ENCODE results near the gene IGSF21. TPM values are rescaled to one million over a fixed set of nuclear protein-coding genes. Genes with fewer than 3 reads are reported as not detected.
"Not testable (repeated sequence)": the region's sequence is repeated elsewhere in the genome, so short reads cannot be mapped to it uniquely, and the experiment has no call there.

Gene IGSF21
- total RNA-seq, 2 experiments from 2014 or later: not detected

- ChIA-PET POLR2A (no interaction called here), CTCF (no interaction called here)
- no peak for ATAC-seq
- Mint-ChIP-seq H3K36me3 (ENCODE audit: low read depth) (no peaks in the 10 kb centered on the region), H3K4me3 (no peak overlapping the region), H3K9me3 (no peaks in the 10 kb centered on the region), H3K27ac (no peak overlapping the region), H3K4me1 (ENCODE audit: low read depth) (no peaks in the 10 kb centered on the region), H3K27me3 (peaks cover 5% of the 10 kb centered on the region)
- intact Hi-C loops (cut with micrococcal nuclease): no loop called here
- TF ChIP-seq CTCF (IDR thresholded peaks at IDR 0.05): no peak
- no peak for DNase-seq
Measured at GRCh38 chr1:18161690-18162089, 54.1 kb downstream of the IGSF21 start.

DNA sequence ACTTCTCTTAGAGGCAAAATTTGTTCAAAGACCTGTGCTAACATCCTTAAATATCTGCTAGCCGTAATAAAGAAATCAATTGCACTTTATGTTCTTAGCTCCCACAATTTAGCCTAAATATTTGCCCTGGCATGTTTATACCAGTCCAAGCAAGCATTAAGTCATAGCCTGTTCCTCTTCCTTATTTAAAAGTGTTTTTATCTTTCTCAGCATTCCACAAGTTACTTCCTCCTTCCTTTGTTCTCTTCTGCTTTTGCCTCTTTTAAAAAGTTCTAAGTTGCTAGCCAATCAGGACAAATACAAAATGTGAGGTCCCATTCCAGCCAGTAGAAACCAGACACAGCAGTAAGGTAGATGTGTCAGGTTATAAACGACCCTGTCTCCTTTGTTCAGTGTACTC, 58.0 kb downstream of the IGSF21 start:
- H3K9me3 Mint-ChIP-seq; H3K4me1 Mint-ChIP-seq (ENCODE audit: low read depth); intact Hi-C loops (cut with micrococcal nuclease); H3K36me3 Mint-ChIP-seq (ENCODE audit: low read depth); H3K27ac Mint-ChIP-seq; ATAC-seq; POLR2A ChIA-PET; DNase-seq; H3K4me3 Mint-ChIP-seq; H3K27me3 Mint-ChIP-seq: not testable (repeated sequence)
- CTCF ChIA-PET: interaction anchor here (1.1 kb wide), 1 partner anchor 10 kb away, joined by 3 read pairs; no protein-coding TSS in a partner anchor

DNA sequence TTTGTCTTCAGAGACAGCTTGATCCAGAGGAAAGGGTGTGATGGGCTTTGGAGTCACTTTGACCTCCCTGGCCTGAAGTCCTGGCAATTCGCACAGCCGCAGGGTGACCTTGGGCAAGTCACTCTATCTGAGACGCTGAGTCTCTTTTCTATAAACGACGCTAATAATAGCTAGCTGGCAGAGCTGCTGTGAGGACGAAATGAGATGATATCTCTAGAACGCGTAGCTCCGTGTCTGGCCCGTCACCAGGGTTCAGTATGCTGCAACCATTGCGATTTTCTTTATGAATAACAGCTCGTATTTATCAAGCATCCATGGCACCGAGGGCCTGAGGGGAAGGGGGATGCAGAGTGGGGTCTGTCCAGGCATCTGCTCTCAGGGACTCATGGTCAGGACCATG, 58.7 kb downstream of the IGSF21 start:
- H3K27ac Mint-ChIP-seq: no peak overlapping the region
- H3K27me3 Mint-ChIP-seq: peaks cover 8% of the 10 kb centered on the region
- no peaks in the 10 kb centered on the region for H3K9me3 Mint-ChIP-seq
- ChIA-PET CTCF (interaction anchor here (1.1 kb wide), 1 partner anchor 11 kb away, joined by 3 read pairs; no protein-coding TSS in a partner anchor), POLR2A (no interaction called here)
- H3K36me3 Mint-ChIP-seq (ENCODE audit: low read depth): no peaks in the 10 kb centered on the region
- TF ChIP-seq CTCF (IDR thresholded peaks at IDR 0.05): no peak
- intact Hi-C loops (cut with micrococcal nuclease): no loop called here
- ATAC-seq (no peak), DNase-seq (no peak)
- no peak overlapping the region for H3K4me3 Mint-ChIP-seq
- no peaks in the 10 kb centered on the region for H3K4me1 Mint-ChIP-seq (ENCODE audit: low read depth)

DNA sequence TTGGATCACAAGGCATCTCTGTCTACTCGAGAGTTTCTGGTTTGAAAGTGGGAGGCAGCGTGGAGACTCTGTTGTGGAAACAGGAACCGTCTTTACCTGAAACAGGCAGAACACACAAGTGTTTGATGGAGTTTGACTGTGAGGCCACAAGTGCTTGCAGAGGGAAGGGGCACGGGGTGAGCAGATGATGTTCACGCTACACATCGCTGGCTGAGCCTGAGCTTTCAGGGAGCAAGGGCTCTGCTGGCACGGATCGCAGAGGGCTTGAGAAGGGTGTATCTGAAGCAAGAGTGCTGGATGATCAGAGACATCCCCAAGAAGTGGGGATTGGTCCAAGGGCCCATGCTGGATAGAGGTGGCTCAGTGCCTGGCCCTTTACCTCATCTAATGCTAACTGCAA, 59.3 kb downstream of the IGSF21 start:
- Mint-ChIP-seq H3K27ac (no peak overlapping the region), H3K9me3 (no peaks in the 10 kb centered on the region), H3K27me3 (peaks cover 8% of the 10 kb centered on the region), H3K36me3 (ENCODE audit: low read depth) (no peaks in the 10 kb centered on the region), H3K4me3 (no peak overlapping the region), H3K4me1 (ENCODE audit: low read depth) (no peaks in the 10 kb centered on the region)
- CTCF ChIA-PET: no interaction called here
- DNase-seq (no peak), ATAC-seq (no peak)
- TF ChIP-seq CTCF (IDR thresholded peaks at IDR 0.05): no peak
- POLR2A ChIA-PET: no interaction called here
- intact Hi-C loops (cut with micrococcal nuclease): no loop called here

- TF ChIP-seq CTCF (IDR thresholded peaks at IDR 0.05): no peak
- ATAC-seq (no peak), DNase-seq (no peak)
- Mint-ChIP-seq H3K4me3 (no peak overlapping the region), H3K36me3 (ENCODE audit: low read depth) (no peaks in the 10 kb centered on the region), H3K4me1 (ENCODE audit: low read depth) (no peaks in the 10 kb centered on the region), H3K27ac (no peak overlapping the region), H3K9me3 (no peaks in the 10 kb centered on the region), H3K27me3 (peaks cover 8% of the 10 kb centered on the region)
- intact Hi-C loops (cut with micrococcal nuclease): no loop called here
- POLR2A ChIA-PET: no interaction called here
- CTCF ChIA-PET: no interaction called here
Measured at GRCh38 chr1:18170444-18170843, 62.8 kb downstream of the IGSF21 start.

DNA sequence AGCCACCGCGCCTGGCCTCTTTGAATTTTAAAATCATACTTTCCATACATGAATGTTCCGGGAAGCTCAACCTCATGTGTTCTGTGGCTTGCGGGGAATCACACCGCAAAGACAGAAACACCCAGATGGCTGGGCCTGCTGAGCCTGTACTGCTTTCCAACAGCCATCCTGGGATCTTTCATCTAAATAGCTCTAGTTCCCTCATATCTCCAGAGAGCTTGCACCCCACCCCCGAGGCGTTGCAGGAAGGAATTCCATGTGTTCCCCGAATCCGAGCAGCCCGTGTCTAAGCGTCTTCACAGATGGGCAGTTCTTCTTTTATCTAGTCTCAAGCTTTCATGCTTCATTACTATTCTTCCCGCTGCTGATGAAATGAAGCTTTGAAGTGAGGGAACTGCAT, 66.4 kb downstream of the IGSF21 start:
- intact Hi-C loops (cut with micrococcal nuclease): no loop called here
- ATAC-seq (no peak), DNase-seq (no peak)
- Mint-ChIP-seq H3K36me3 (ENCODE audit: low read depth) (no peaks in the 10 kb centered on the region), H3K27ac (no peak overlapping the region), H3K9me3 (no peaks in the 10 kb centered on the region), H3K4me1 (ENCODE audit: low read depth) (no peaks in the 10 kb centered on the region), H3K4me3 (no peak overlapping the region), H3K27me3 (peaks cover 17% of the 10 kb centered on the region)
- POLR2A ChIA-PET: no interaction called here
- TF ChIP-seq CTCF (IDR thresholded peaks at IDR 0.05): no peak
- CTCF ChIA-PET: no interaction called here

Measured in activated CD8-positive, alpha-beta T cell treated with anti-CD3 and anti-CD28 coated beads for 36 hours (primary cell).